ENCODE measurements around the gene NPPC. TPM values are rescaled to one million over a fixed set of nuclear protein-coding genes. Genes with fewer than 3 reads are reported as not detected.
"Not testable (repeated sequence)": the region's sequence is repeated elsewhere in the genome, so short reads cannot be mapped to it uniquely, and the experiment has no call there.

Gene NPPC
- total RNA-seq, 1 donor from 2014 or later = not detected

DNA sequence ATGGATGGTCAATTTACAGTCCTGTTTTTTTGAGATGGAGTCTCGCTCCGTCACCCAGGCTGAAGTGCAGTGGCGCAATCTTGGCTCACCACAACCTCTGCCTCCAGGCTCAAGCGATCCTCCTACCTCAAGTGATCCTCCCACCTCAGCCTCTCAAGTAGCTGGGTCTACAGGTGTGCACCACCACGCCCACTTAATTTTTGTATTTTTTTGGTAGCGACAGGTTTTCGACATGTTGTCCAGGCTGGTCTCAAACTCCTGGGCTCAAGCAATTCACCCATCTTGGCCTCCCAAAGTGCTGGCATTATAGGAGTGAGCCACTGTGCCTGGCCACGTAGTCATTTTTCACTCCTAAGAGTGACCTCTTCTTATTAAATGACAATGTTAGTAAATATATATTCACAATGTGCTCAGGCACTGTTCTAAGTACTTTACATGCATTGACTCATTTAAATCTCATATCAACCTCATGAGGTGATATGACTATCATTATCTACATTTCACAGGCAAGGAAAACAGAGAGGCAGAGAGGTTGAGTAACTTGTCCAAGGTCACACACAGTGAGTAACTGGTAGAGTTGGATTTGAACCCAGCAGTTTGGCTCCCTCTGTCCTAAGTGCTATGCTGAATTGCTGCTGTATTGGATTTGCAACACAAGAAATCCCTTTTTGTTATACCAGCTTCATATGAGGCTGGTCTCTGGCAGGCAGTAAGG, 29.7 kb upstream of the NPPC start:
- Mint-ChIP-seq H3K27me3 (ENCODE audit: low read depth) (peaks cover 5% of the 10 kb centered on the region), H3K36me3 (ENCODE audit: low read depth) (no peaks in the 10 kb centered on the region), H3K4me3 (ENCODE audit: unreplicated experiment) (no peak overlapping the region)

DNA sequence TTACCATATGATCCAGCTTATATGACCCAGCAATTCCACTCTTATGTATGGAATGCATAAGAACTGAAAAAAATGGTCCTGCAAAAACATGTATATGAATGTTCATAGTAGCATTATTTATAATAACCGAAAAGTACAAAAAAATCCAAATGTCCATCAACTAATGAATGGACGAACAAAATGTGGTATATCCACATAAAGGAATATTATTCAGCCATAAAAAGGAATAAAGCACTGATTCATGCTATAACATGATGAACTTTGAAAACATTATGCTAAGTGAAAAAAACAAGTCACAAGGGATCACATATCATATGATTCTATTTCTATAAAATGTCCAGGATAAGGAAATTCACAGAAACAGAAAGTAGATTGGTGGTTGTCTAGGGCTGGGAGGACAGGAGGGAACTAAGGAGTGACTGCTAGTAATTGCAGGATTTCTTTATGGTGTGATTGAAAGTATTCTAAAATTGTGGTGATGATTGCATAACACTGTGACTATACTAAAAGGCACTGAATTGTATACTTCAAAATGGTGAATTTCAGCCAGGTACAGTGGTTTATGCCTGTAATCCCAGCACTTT, 25.3 kb upstream of the NPPC start:
- no peaks in the 10 kb centered on the region for H3K4me1 Mint-ChIP-seq (ENCODE audit: low read depth)
- no peaks in the 10 kb centered on the region for H3K36me3 Mint-ChIP-seq (ENCODE audit: low read depth)
- H3K9me3 Mint-ChIP-seq (ENCODE audit: low read depth) = peaks cover 10% of the 10 kb centered on the region
- no peak for DNase-seq (ENCODE audit: low spot score)
- H3K4me3 Mint-ChIP-seq (ENCODE audit: unreplicated experiment) = no peak overlapping the region
- TF ChIP-seq CTCF (IDR thresholded peaks at IDR 0.05) = no peak
- H3K27me3 Mint-ChIP-seq (ENCODE audit: low read depth) = peaks cover 10% of the 10 kb centered on the region
- H3K27ac Mint-ChIP-seq (ENCODE audit: unreplicated experiment) = no peak overlapping the region

More for the DNA sequence above, 29.7 kb upstream of the NPPC start:
- H3K9me3 Mint-ChIP-seq (ENCODE audit: low read depth) = peaks cover 7% of the 10 kb centered on the region
- DNase-seq (ENCODE audit: low spot score) = no peak
- no peak overlapping the region for H3K27ac Mint-ChIP-seq (ENCODE audit: unreplicated experiment)
- H3K4me1 Mint-ChIP-seq (ENCODE audit: low read depth) = peaks cover 3% of the 10 kb centered on the region
- no peak for TF ChIP-seq CTCF (IDR thresholded peaks at IDR 0.05)

DNA sequence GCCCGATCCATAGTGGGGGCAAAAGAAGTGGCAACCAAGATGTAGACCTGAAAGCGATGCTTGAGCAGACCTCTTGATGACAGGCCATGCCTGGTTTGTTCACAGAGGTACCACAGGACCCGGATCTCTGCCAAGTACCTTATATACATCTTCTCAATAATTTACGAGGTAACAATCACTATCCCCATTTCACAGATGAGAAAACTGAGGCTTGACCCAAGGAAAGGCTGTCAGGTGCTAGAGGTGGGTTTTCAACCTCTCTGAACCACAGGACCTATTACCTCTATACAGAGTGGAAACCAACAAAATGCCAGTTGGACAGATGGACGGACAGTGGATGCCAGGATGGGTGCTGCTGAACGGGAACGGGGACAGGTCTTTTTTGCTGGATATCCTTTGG, 21.5 kb upstream of the NPPC start:
- Mint-ChIP-seq H3K27me3 (ENCODE audit: low read depth) (peaks cover 12% of the 10 kb centered on the region), H3K36me3 (ENCODE audit: low read depth) (no peaks in the 10 kb centered on the region), H3K4me1 (ENCODE audit: low read depth) (no peaks in the 10 kb centered on the region), H3K4me3 (ENCODE audit: unreplicated experiment) (no peak overlapping the region), H3K27ac (ENCODE audit: unreplicated experiment) (no peak overlapping the region), H3K9me3 (ENCODE audit: low read depth) (peaks cover 10% of the 10 kb centered on the region)
- no peak for TF ChIP-seq CTCF (IDR thresholded peaks at IDR 0.05)
- DNase-seq (ENCODE audit: low spot score) = no peak

GRCh38 chr2:231947112-231947511, 20.9 kb upstream of the NPPC start:
- not testable (repeated sequence) for DNase-seq (ENCODE audit: low spot score); H3K4me3 Mint-ChIP-seq (ENCODE audit: unreplicated experiment); H3K36me3 Mint-ChIP-seq (ENCODE audit: low read depth); H3K27ac Mint-ChIP-seq (ENCODE audit: unreplicated experiment); H3K4me1 Mint-ChIP-seq (ENCODE audit: low read depth)
- H3K9me3 Mint-ChIP-seq (ENCODE audit: low read depth) = peaks cover 10% of the 10 kb centered on the region
- peaks cover 12% of the 10 kb centered on the region for H3K27me3 Mint-ChIP-seq (ENCODE audit: low read depth)

DNA sequence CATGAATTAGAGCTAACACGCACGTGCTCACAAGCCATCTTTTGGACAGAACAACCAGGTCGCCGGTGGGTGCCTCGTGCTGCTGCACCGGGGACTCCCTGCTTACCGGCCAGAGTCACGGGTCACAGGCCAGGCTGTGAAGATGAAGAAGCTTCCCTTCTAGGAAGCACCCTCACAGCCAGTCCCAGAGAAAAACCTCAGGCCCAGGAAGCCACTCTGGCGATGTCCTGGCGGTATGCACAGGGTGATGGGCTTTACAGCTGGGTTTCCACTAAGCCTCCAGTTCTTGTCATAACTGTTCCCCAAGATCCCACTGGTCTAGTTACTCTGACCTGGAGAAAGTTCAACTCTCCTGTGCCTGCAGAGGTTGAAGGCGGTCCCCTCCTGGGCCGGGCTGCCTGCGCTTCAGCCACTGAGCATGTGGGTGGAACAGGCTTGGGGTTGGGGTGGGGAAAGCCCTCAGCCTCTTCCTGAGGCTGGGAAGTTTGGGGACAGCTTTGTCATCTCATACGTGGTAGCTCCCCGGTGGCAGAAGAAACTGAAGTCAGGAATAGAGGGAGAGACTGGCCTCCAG, 20.1 kb upstream of the NPPC start:
- Mint-ChIP-seq H3K27me3 (ENCODE audit: low read depth) (peaks cover 15% of the 10 kb centered on the region), H3K4me1 (ENCODE audit: low read depth) (no peaks in the 10 kb centered on the region), H3K36me3 (ENCODE audit: low read depth) (no peaks in the 10 kb centered on the region), H3K27ac (ENCODE audit: unreplicated experiment) (no peak overlapping the region), H3K9me3 (ENCODE audit: low read depth) (peaks cover 6% of the 10 kb centered on the region), H3K4me3 (ENCODE audit: unreplicated experiment) (no peak overlapping the region)
- no peak for DNase-seq (ENCODE audit: low spot score)
- TF ChIP-seq CTCF (IDR thresholded peaks at IDR 0.05) = no peak
